A673 (cell line): ENCODE results near the gene STK33.

ENCODE experiments used
- CTCF ChIP-seq: fragments of 300-800, 200-600 bp; sonication (generic); conservative IDR thresholded peaks from 2 replicates; pipeline ENCODE4 v1.5.1; 2017; ENCODE audit warnings: low read depth, mild to moderate bottlenecking, antibody characterized with exemption, low read length, moderate library complexity, mixed read lengths
- EZH2 ChIP-seq: fragments of 200-600 bp; sonication (generic); IDR thresholded peaks from 2 replicates; pipeline ENCODE4 v1.6.1; 2017; ENCODE audit warnings: borderline replicate concordance, low read depth, mild to moderate bottlenecking, mixed read lengths, antibody characterized with exemption, low read length; ENCODE audit not compliant: poor library complexity, severe bottlenecking

GRCh38 chr11:8382436-8383053 is 211.5 kb downstream of the STK33 start:
- TF ChIP-seq CTCF (no peak), EZH2 (no peak)
